ENCODE results near the gene GIMAP8. TPM values are rescaled to one million over a fixed set of nuclear protein-coding genes. Genes with fewer than 3 reads are reported as not detected.
"Not testable (repeated sequence)": the region's sequence is repeated elsewhere in the genome, so short reads cannot be mapped to it uniquely, and the experiment has no call there.

Gene GIMAP8
- polyA plus RNA-seq, 4 donors = 8.6 to 11.5 (median 9.5) TPM

GRCh38 chr7:150461520-150461919 lies 11.1 kb downstream of the GIMAP8 start:
- no peak for DNase-seq (ENCODE audit: low read depth in 4 of 4, low spot score in 3 of 4)

GRCh38 chr7:150462413-150462812 lies 12.0 kb downstream of the GIMAP8 start:
- no peak for DNase-seq (ENCODE audit: low read depth in 4 of 4, low spot score in 3 of 4)

GRCh38 chr7:150463461-150463860 lies 13.0 kb downstream of the GIMAP8 start:
- no peak for DNase-seq (ENCODE audit: low read depth in 4 of 4, low spot score in 3 of 4)

- DNase-seq (ENCODE audit: low read depth in 4 of 4, low spot score in 3 of 4) = no peak
Measured at GRCh38 chr7:150464962-150465361, 14.5 kb downstream of the GIMAP8 start.

GRCh38 chr7:150465414-150465813 lies 15.0 kb downstream of the GIMAP8 start:
- DNase-seq (ENCODE audit: low read depth in 4 of 4, low spot score in 3 of 4) = no peak

GRCh38 chr7:150466477-150466876 lies 16.0 kb downstream of the GIMAP8 start:
- DNase-seq (ENCODE audit: low read depth in 4 of 4, low spot score in 3 of 4) = no peak

GRCh38 chr7:150468241-150468640 lies 17.8 kb downstream of the GIMAP8 start:
- no peak for DNase-seq (ENCODE audit: low read depth in 4 of 4, low spot score in 3 of 4)

- no peak for DNase-seq (ENCODE audit: low read depth in 4 of 4, low spot score in 3 of 4)
Measured at GRCh38 chr7:150471886-150472285, 21.5 kb downstream of the GIMAP8 start.

GRCh38 chr7:150473902-150474301 lies 23.5 kb downstream of the GIMAP8 start:
- no peak for DNase-seq (ENCODE audit: low read depth in 4 of 4, low spot score in 3 of 4)

- DNase-seq (ENCODE audit: low read depth in 4 of 4, low spot score in 3 of 4) = no peak
Measured at GRCh38 chr7:150476285-150476684, 25.9 kb downstream of the GIMAP8 start.

- DNase-seq (ENCODE audit: low read depth in 4 of 4, low spot score in 3 of 4) = no peak
Measured at GRCh38 chr7:150476819-150477631, 26.6 kb downstream of the GIMAP8 start.

- no peak for DNase-seq (ENCODE audit: low read depth in 4 of 4, low spot score in 3 of 4)
Measured at GRCh38 chr7:150479023-150479716, 28.7 kb downstream of the GIMAP8 start.

GRCh38 chr7:150481186-150481920 lies 30.9 kb downstream of the GIMAP8 start:
- DNase-seq (ENCODE audit: low read depth in 4 of 4, low spot score in 3 of 4) = no peak

- no peak for DNase-seq (ENCODE audit: low read depth in 4 of 4, low spot score in 3 of 4)
Measured at GRCh38 chr7:150481922-150482321, 31.5 kb downstream of the GIMAP8 start.

- DNase-seq (ENCODE audit: low read depth in 4 of 4, low spot score in 3 of 4) = not testable (repeated sequence)
Measured at GRCh38 chr7:150483514-150483913, 33.1 kb downstream of the GIMAP8 start.

- DNase-seq (ENCODE audit: low read depth in 4 of 4, low spot score in 3 of 4) = not testable (repeated sequence)
Measured at GRCh38 chr7:150484071-150484470, 33.6 kb downstream of the GIMAP8 start.

- DNase-seq (ENCODE audit: low read depth in 4 of 4, low spot score in 3 of 4) = no peak
Measured at GRCh38 chr7:150487625-150488024, 37.2 kb downstream of the GIMAP8 start.

- DNase-seq (ENCODE audit: low read depth in 4 of 4, low spot score in 3 of 4) = no peak
Measured at GRCh38 chr7:150489782-150490181, 39.4 kb downstream of the GIMAP8 start.

- DNase-seq (ENCODE audit: low read depth in 4 of 4, low spot score in 3 of 4) = not testable (repeated sequence)
Measured at GRCh38 chr7:150493442-150493841, 43.0 kb downstream of the GIMAP8 start.

- DNase-seq (ENCODE audit: low read depth in 4 of 4, low spot score in 3 of 4) = no peak
Measured at GRCh38 chr7:150502519-150502918, 52.1 kb downstream of the GIMAP8 start.

GRCh38 chr7:150503155-150503554 lies 52.7 kb downstream of the GIMAP8 start:
- DNase-seq (ENCODE audit: low read depth in 4 of 4, low spot score in 3 of 4) = no peak

All from right renal pelvis (tissue), 4 donors.